ENCODE results near the gene PDSS2. TPM values are rescaled to one million over a fixed set of nuclear protein-coding genes. Genes with fewer than 3 reads are reported as not detected.
A peak's percentile ranks its signal among the peaks of the same experiment; 100 is the strongest.
"Not testable (repeated sequence)": the region's sequence is repeated elsewhere in the genome, so short reads cannot be mapped to it uniquely, and the experiment has no call there.

Gene PDSS2
- total and polyA plus RNA-seq, 9 donors, result 6.6 to 10.2 (median 7.3) TPM

- Histone ChIP-seq H3K4me3 (ENCODE audit: low read length) (no peak overlapping the region), H3K4me1 (ENCODE audit: control insufficient read depth, insufficient read depth, low read length) (no peaks in the 10 kb centered on the region), H3K9me3 (replicated peaks; ENCODE audit: control insufficient read depth, low read depth, low read length) (peaks cover 2% of the 10 kb centered on the region), H3K27ac (ENCODE audit: low read length) (no peak overlapping the region), H3K36me3 (ENCODE audit: control insufficient read depth, insufficient read depth, low read length) (no peaks in the 10 kb centered on the region), H3K27me3 (ENCODE audit: control insufficient read depth, insufficient read depth, low read length) (no peaks in the 10 kb centered on the region)
- no peak for DNase-seq
Observed at GRCh38 chr6:107383705-107384104, 75.7 kb downstream of the PDSS2 start.

GRCh38 chr6:107374264-107374663 is 85.1 kb downstream of the PDSS2 start:
- H3K27me3 ChIP-seq (ENCODE audit: control insufficient read depth, insufficient read depth, low read length), result no peaks in the 10 kb centered on the region
- no peak overlapping the region for H3K27ac ChIP-seq (ENCODE audit: low read length)
- peaks cover 5% of the 10 kb centered on the region for H3K9me3 ChIP-seq (replicated peaks; ENCODE audit: control insufficient read depth, low read depth, low read length)
- no peak overlapping the region for H3K4me3 ChIP-seq (ENCODE audit: low read length)
- H3K4me1 ChIP-seq (ENCODE audit: control insufficient read depth, insufficient read depth, low read length), result no peaks in the 10 kb centered on the region
- H3K36me3 ChIP-seq (ENCODE audit: control insufficient read depth, insufficient read depth, low read length), result no peaks in the 10 kb centered on the region
- no peak for DNase-seq
- no CpG with 5 or more reads among the region's 1 CpG for WGBS (ENCODE audit: insufficient coverage)

GRCh38 chr6:107369493-107369892 is 89.9 kb downstream of the PDSS2 start:
- no peaks in the 10 kb centered on the region for H3K9me3 ChIP-seq (replicated peaks; ENCODE audit: control insufficient read depth, low read depth, low read length)
- no CpG with 5 or more reads among the region's 1 CpG for WGBS (ENCODE audit: insufficient coverage)
- no peaks in the 10 kb centered on the region for H3K27me3 ChIP-seq (ENCODE audit: control insufficient read depth, insufficient read depth, low read length)
- no peaks in the 10 kb centered on the region for H3K4me1 ChIP-seq (ENCODE audit: control insufficient read depth, insufficient read depth, low read length)
- no peak overlapping the region for H3K27ac ChIP-seq (ENCODE audit: low read length)
- DNase-seq, result no peak
- H3K36me3 ChIP-seq (ENCODE audit: control insufficient read depth, insufficient read depth, low read length), result no peaks in the 10 kb centered on the region
- no peak overlapping the region for H3K4me3 ChIP-seq (ENCODE audit: low read length)

GRCh38 chr6:107368471-107368870 is 90.9 kb downstream of the PDSS2 start:
- Histone ChIP-seq H3K36me3 (ENCODE audit: control insufficient read depth, insufficient read depth, low read length) (no peaks in the 10 kb centered on the region), H3K9me3 (replicated peaks; ENCODE audit: control insufficient read depth, low read depth, low read length) (peaks cover 2% of the 10 kb centered on the region), H3K27ac (ENCODE audit: low read length) (no peak overlapping the region)

GRCh38 chr6:107364173-107364572 is 95.2 kb downstream of the PDSS2 start:
- 83% methylated on average over 1 of the region's 26 CpGs for WGBS (ENCODE audit: insufficient coverage)
- not testable (repeated sequence) for H3K27me3 ChIP-seq (ENCODE audit: control insufficient read depth, insufficient read depth, low read length); H3K4me3 ChIP-seq (ENCODE audit: low read length)

More at GRCh38 chr6:107368471-107368870, 90.9 kb downstream of the PDSS2 start:
- DNase-seq, result no peak
- Histone ChIP-seq H3K4me1 (ENCODE audit: control insufficient read depth, insufficient read depth, low read length) (no peaks in the 10 kb centered on the region), H3K4me3 (ENCODE audit: low read length) (no peak overlapping the region), H3K27me3 (ENCODE audit: control insufficient read depth, insufficient read depth, low read length) (no peaks in the 10 kb centered on the region)
- WGBS (ENCODE audit: insufficient coverage), result no CpG with 5 or more reads among the region's 2 CpGs

GRCh38 chr6:107361753-107362604 is 97.4 kb downstream of the PDSS2 start:
- H3K27me3 ChIP-seq (ENCODE audit: control insufficient read depth, insufficient read depth, low read length), result no peaks in the 10 kb centered on the region
- no peaks in the 10 kb centered on the region for H3K36me3 ChIP-seq (ENCODE audit: control insufficient read depth, insufficient read depth, low read length)
- H3K4me3 ChIP-seq (ENCODE audit: low read length), result no peak overlapping the region
- peaks cover 8% of the 10 kb centered on the region for H3K9me3 ChIP-seq (replicated peaks; ENCODE audit: control insufficient read depth, low read depth, low read length)
- 70% methylated on average over 3 of the region's 5 CpGs for WGBS (ENCODE audit: insufficient coverage)
- no peaks in the 10 kb centered on the region for H3K4me1 ChIP-seq (ENCODE audit: control insufficient read depth, insufficient read depth, low read length)
- no peak overlapping the region for H3K27ac ChIP-seq (ENCODE audit: low read length)
- no peak for DNase-seq

More at GRCh38 chr6:107364173-107364572, 95.2 kb downstream of the PDSS2 start:
- not testable (repeated sequence) for H3K36me3 ChIP-seq (ENCODE audit: control insufficient read depth, insufficient read depth, low read length); H3K4me1 ChIP-seq (ENCODE audit: control insufficient read depth, insufficient read depth, low read length); DNase-seq; H3K9me3 ChIP-seq (replicated peaks; ENCODE audit: control insufficient read depth, low read depth, low read length); H3K27ac ChIP-seq (ENCODE audit: low read length)

- Histone ChIP-seq H3K4me3 (ENCODE audit: low read length) (no peak overlapping the region), H3K9me3 (replicated peaks; ENCODE audit: control insufficient read depth, low read depth, low read length) (peaks cover 8% of the 10 kb centered on the region), H3K36me3 (ENCODE audit: control insufficient read depth, insufficient read depth, low read length) (no peaks in the 10 kb centered on the region), H3K27me3 (ENCODE audit: control insufficient read depth, insufficient read depth, low read length) (no peaks in the 10 kb centered on the region), H3K27ac (ENCODE audit: low read length) (no peak overlapping the region), H3K4me1 (ENCODE audit: control insufficient read depth, insufficient read depth, low read length) (no peaks in the 10 kb centered on the region)
- no CpG with 5 or more reads among the region's 2 CpGs for WGBS (ENCODE audit: insufficient coverage)
- DNase-seq, result no peak
Observed at GRCh38 chr6:107360476-107360875, 98.9 kb downstream of the PDSS2 start.

GRCh38 chr6:107357842-107358241 is 101.5 kb downstream of the PDSS2 start:
- no peak for DNase-seq

GRCh38 chr6:107357031-107357430 is 102.3 kb downstream of the PDSS2 start:
- Histone ChIP-seq H3K4me3 (ENCODE audit: low read length) (no peak overlapping the region), H3K27me3 (ENCODE audit: control insufficient read depth, insufficient read depth, low read length) (no peaks in the 10 kb centered on the region), H3K9me3 (replicated peaks; ENCODE audit: control insufficient read depth, low read depth, low read length) (no peaks in the 10 kb centered on the region), H3K27ac (ENCODE audit: low read length) (no peak overlapping the region), H3K36me3 (ENCODE audit: control insufficient read depth, insufficient read depth, low read length) (no peaks in the 10 kb centered on the region), H3K4me1 (ENCODE audit: control insufficient read depth, insufficient read depth, low read length) (peaks cover 2% of the 10 kb centered on the region)
- WGBS (ENCODE audit: insufficient coverage), result no CpG with 5 or more reads among the region's 2 CpGs
- DNase-seq, result no peak

More at GRCh38 chr6:107357842-107358241, 101.5 kb downstream of the PDSS2 start:
- H3K9me3 ChIP-seq (replicated peaks; ENCODE audit: control insufficient read depth, low read depth, low read length), result peaks cover 3% of the 10 kb centered on the region
- H3K27me3 ChIP-seq (ENCODE audit: control insufficient read depth, insufficient read depth, low read length), result no peaks in the 10 kb centered on the region
- peaks cover 2% of the 10 kb centered on the region for H3K4me1 ChIP-seq (ENCODE audit: control insufficient read depth, insufficient read depth, low read length)
- H3K4me3 ChIP-seq (ENCODE audit: low read length), result no peak overlapping the region
- H3K27ac ChIP-seq (ENCODE audit: low read length), result no peak overlapping the region
- WGBS (ENCODE audit: insufficient coverage), result no CpG with 5 or more reads among the region's 2 CpGs
- no peaks in the 10 kb centered on the region for H3K36me3 ChIP-seq (ENCODE audit: control insufficient read depth, insufficient read depth, low read length)

- peak; percentile 22 for DNase-seq
Observed at GRCh38 chr6:107355659-107356058, 103.7 kb downstream of the PDSS2 start.

More at GRCh38 chr6:107355659-107356058, 103.7 kb downstream of the PDSS2 start:
- Histone ChIP-seq H3K4me3 (ENCODE audit: low read length) (no peak overlapping the region), H3K9me3 (replicated peaks; ENCODE audit: control insufficient read depth, low read depth, low read length) (no peaks in the 10 kb centered on the region), H3K36me3 (ENCODE audit: control insufficient read depth, insufficient read depth, low read length) (no peaks in the 10 kb centered on the region), H3K27ac (ENCODE audit: low read length) (no peak overlapping the region), H3K4me1 (ENCODE audit: control insufficient read depth, insufficient read depth, low read length) (peaks cover 2% of the 10 kb centered on the region), H3K27me3 (ENCODE audit: control insufficient read depth, insufficient read depth, low read length) (no peaks in the 10 kb centered on the region)
- no CpG with 5 or more reads among the region's 3 CpGs for WGBS (ENCODE audit: insufficient coverage)

Data from muscle of leg (tissue), 11 donors.